Stimulated activated naive CD4-positive, alpha-beta T cell treated with Interleukin-2 at 50 U/mL for 16 hours (primary cell): ENCODE results near the gene PACS2.
"Not testable (repeated sequence)": the region's sequence is repeated elsewhere in the genome, so short reads cannot be mapped to it uniquely, and the experiment has no call there.

Source experiments
- DNase-seq: peaks from one replicate; lab custom pipeline; 2025; lab: John Stamatoyannopoulos, UW

Gene PACS2

GRCh38 chr14:105288936-105289335 lies 25.6 kb upstream of the PACS2 start:
- not testable (repeated sequence) for DNase-seq

- no peak for DNase-seq
These were observed 23.8 kb upstream of the PACS2 start for GRCh38 chr14:105290621-105291346.

- DNase-seq = peak; percentile 21
These were observed 21.5 kb upstream of the PACS2 start for GRCh38 chr14:105292826-105293711.

GRCh38 chr14:105294142-105294597 lies 20.4 kb upstream of the PACS2 start:
- peak; percentile 40 for DNase-seq

- not testable (repeated sequence) for DNase-seq
These were observed 17.2 kb upstream of the PACS2 start for GRCh38 chr14:105297311-105297710.

- DNase-seq = no peak
These were observed 14.7 kb upstream of the PACS2 start for GRCh38 chr14:105299654-105300541.

- peak; percentile 97 for DNase-seq
These were observed 13.9 kb upstream of the PACS2 start, which contains the start of gene BRF1 for GRCh38 chr14:105300542-105301102. Gene BRF1 (minus strand): TSS chr14:105301001. CDS start chr14:105300629, 372 bp downstream.

GRCh38 chr14:105301103-105301914 lies 13.2 kb upstream of the PACS2 start:
- DNase-seq = peak; percentile 98

- DNase-seq = not testable (repeated sequence)
These were observed 12.7 kb upstream of the PACS2 start for GRCh38 chr14:105301915-105302249.

GRCh38 chr14:105303949-105304348 lies 10.6 kb upstream of the PACS2 start:
- DNase-seq = no peak

- DNase-seq = no peak
These were observed 10.0 kb upstream of the PACS2 start for GRCh38 chr14:105304565-105304964.

GRCh38 chr14:105305345-105305744 lies 9.2 kb upstream of the PACS2 start:
- no peak for DNase-seq

GRCh38 chr14:105305791-105306190 lies 8.8 kb upstream of the PACS2 start:
- no peak for DNase-seq

GRCh38 chr14:105307052-105307727 lies 7.4 kb upstream of the PACS2 start:
- DNase-seq = no peak

- DNase-seq = no peak
These were observed 5.2 kb upstream of the PACS2 start for GRCh38 chr14:105309371-105309770.

GRCh38 chr14:105311838-105312237 lies 2.7 kb upstream of the PACS2 start:
- DNase-seq = no peak

GRCh38 chr14:105312973-105313372 lies 1.6 kb upstream of the PACS2 start:
- no peak for DNase-seq

GRCh38 chr14:105313381-105314286 lies 914 bp upstream of the PACS2 start:
- DNase-seq = peak; percentile 61

GRCh38 chr14:105315211-105315721 lies 718 bp downstream of the PACS2 start:
- peak; percentile 25 for DNase-seq
